Mucosa of stomach (tissue), 1 donor: ENCODE results near the gene OR14A16.

ENCODE experiments used
- H3K27me3 ChIP-seq: one replicate; pipeline ENCODE4 v1.7.0; 2013; ENCODE audit warnings: mild to moderate bottlenecking, low read length; ENCODE audit not compliant: control insufficient read depth, insufficient read depth
- H3K36me3 ChIP-seq: one replicate; pipeline ENCODE4 v1.7.0; 2013; ENCODE audit warnings: low read length; ENCODE audit not compliant: control insufficient read depth, insufficient read depth
- H3K4me1 ChIP-seq: one replicate; pipeline ENCODE4 v1.7.0; 2013; ENCODE audit warnings: mild to moderate bottlenecking, low read length; ENCODE audit not compliant: control insufficient read depth, insufficient read depth
- H3K4me3 ChIP-seq: one replicate; pipeline ENCODE4 v1.7.0; 2013; ENCODE audit warnings: low read length
- H3K9ac ChIP-seq: one replicate; pipeline ENCODE4 v1.7.0; 2013; ENCODE audit warnings: mild to moderate bottlenecking, low read length, moderate library complexity
- H3K9me3 ChIP-seq: one replicate; pipeline ENCODE4 v1.7.0; 2013; ENCODE audit warnings: mild to moderate bottlenecking, low read length, moderate library complexity; ENCODE audit not compliant: control insufficient read depth
- donor health status: Pancreatic carcinoma.

OR14A16 gene, protein sequence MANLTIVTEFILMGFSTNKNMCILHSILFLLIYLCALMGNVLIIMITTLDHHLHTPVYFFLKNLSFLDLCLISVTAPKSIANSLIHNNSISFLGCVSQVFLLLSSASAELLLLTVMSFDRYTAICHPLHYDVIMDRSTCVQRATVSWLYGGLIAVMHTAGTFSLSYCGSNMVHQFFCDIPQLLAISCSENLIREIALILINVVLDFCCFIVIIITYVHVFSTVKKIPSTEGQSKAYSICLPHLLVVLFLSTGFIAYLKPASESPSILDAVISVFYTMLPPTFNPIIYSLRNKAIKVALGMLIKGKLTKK

DNA sequence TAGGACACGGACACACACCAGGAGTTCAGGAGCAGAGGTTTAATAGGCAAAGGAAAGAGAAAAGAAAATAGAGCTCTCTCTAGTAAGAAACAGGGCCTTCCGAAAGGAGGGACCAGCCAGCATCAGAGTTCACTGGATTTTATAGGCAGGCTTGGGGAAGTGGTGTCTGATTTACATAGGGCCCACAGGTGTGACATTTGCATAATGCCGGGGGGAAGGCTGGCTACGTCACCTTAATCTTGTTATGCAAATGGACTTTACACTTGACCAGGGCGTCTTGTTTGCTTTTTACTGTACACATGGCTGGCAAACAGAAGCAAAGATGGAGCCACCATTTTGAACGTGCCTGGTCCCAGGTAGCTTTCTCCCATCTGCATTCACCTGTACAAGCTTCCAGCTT, at the start of gene OR14A16:
TSS of gene OR14A16 (minus strand) at position 97 of the 400 bp plus-strand sequence. CDS start 8,390 bp downstream, outside the sequence.
- Histone ChIP-seq H3K4me3 (no peak within 1 kb of the TSS), H3K9ac (no peak within 1 kb of the TSS), H3K9me3 (no peaks in the 10 kb centered on the region), H3K27me3 (no peaks in the 10 kb centered on the region), H3K4me1 (no peaks in the 10 kb centered on the region), H3K36me3 (no peaks in the 10 kb centered on the region)

DNA sequence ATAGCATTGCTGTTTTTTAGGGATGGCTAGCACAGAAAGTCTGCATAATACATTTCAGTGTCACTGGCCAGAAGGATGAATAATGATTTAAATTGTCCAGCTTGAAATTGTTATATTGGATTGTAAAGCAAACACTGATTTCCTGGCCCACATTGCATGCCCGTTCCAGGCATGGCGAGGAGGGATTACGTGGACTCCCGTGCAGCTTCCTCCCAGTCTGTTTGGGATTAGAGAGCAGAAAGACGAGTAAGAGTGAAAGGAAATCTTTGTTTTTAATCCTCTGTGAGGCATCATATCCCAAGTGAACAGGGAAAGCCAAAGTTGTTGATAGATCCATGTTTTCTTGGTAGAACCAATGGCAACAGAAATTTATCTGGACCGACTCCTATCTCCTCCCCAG, 41.5 kb upstream of the OR14A16 start:
- H3K9me3 ChIP-seq = no peaks in the 10 kb centered on the region
- no peaks in the 10 kb centered on the region for H3K36me3 ChIP-seq
- H3K4me1 ChIP-seq = no peaks in the 10 kb centered on the region
- no peaks in the 10 kb centered on the region for H3K27me3 ChIP-seq
- no peak overlapping the region for H3K4me3 ChIP-seq
- no peak overlapping the region for H3K9ac ChIP-seq

DNA sequence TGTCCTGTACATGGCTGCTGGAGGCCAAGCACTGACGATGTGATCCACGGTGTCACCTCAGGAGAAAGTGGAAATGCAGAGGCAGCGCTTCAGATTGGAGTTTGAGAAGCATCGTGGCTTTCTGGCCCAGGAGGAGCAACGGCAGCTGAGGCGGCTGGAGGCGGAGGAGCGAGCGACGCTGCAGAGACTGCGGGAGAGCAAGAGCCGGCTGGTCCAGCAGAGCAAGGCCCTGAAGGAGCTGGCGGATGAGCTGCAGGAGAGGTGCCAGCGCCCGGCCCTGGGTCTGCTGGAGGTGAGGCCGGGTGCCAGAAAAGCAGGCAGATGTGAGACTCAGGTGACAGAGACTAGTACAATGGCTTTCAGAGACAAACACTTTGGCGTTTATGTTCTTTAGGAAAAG, 40.7 kb upstream of the OR14A16 start:
- H3K9me3 ChIP-seq = no peaks in the 10 kb centered on the region
- no peak overlapping the region for H3K9ac ChIP-seq
- no peaks in the 10 kb centered on the region for H3K4me1 ChIP-seq
- no peaks in the 10 kb centered on the region for H3K27me3 ChIP-seq
- no peak overlapping the region for H3K4me3 ChIP-seq
- H3K36me3 ChIP-seq = no peaks in the 10 kb centered on the region

DNA sequence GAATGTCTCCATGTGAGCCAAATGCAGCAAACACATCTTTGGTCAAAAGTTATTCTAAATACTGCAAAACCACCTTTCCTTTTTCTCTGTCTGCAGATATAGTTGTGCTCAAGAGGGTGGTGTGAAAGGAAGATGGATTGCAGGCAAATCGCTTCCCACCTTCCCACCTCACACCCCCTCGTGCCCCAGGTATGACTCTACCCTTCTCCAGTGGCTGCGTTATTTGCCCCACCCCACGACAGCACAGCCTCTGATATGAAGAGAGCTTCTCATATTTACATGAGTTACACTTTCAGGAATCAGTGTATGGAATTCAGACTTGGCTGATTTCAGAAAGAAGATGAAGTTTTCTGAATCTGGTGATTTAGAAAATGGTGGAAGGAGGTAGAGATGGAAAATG, 38.8 kb upstream of the OR14A16 start:
- no peak overlapping the region for H3K4me3 ChIP-seq
- H3K9me3 ChIP-seq = no peaks in the 10 kb centered on the region
- no peaks in the 10 kb centered on the region for H3K36me3 ChIP-seq
- no peak overlapping the region for H3K9ac ChIP-seq
- H3K4me1 ChIP-seq = no peaks in the 10 kb centered on the region
- H3K27me3 ChIP-seq = no peaks in the 10 kb centered on the region

DNA sequence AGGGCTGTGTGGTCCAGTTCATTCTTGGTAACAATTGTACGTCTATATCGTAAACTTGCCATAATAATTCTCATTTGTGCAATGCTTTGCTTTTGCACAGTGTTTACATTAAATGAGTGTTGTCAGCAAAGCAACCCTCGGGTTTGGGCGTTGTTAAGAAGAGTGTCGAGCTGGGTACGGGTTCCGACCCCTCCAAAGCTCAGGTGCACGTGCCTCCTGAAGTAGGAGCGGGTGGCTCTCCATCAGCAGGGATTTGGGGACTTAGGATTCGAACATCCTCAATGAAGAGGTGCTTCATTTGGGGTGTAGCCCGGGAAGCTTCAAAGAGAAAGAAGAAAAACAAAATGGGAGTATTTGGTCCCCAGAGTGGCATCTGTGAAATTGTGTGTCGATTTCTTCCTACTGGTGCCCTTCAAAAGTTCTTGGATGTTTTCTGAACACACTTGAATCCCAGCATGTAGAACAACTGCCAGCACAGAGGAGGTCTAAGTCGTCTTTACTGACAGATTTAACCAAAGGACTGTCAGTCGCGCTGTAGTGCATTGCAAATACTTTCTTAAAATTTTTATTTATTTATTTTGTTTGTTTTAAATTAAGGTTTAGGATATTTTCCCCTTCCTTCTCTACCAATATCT, 34.2 kb upstream of the OR14A16 start:
- Histone ChIP-seq H3K36me3 (no peaks in the 10 kb centered on the region), H3K27me3 (no peaks in the 10 kb centered on the region), H3K4me3 (no peak overlapping the region)

DNA sequence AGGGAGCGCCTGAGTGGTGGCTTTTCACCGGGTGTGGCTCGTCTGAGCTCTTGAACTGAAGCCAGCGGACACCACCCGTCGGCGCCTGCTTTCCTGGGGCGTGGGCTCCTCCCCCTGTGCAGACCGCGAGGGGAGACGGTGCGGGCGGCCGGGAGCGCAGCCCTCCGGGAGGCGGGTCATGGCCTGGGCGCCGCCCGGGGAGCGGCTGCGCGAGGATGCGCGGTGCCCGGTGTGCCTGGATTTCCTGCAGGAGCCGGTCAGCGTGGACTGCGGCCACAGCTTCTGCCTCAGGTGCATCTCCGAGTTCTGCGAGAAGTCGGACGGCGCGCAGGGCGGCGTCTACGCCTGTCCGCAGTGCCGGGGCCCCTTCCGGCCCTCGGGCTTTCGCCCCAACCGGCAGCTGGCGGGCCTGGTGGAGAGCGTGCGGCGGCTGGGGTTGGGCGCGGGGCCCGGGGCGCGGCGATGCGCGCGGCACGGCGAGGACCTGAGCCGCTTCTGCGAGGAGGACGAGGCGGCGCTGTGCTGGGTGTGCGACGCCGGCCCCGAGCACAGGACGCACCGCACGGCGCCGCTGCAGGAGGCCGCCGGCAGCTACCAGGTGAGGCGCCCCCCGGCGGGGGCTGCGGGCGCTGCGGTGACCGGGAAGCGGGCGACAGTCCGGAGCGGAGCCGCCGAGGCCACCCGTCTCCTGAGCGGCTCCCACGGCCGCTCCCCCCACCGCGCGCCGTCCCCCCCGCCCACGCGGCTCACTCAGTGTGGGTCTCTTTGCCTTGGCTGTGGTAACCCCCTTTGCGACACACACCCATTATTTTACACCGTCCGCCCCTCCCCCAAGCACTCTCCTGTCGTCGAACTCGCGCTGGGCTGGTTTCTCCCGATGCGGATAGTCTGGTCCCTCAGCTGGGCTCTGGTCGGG, 33.4 kb upstream of the OR14A16 start, which contains the start of gene TRIM58:
TSS of gene TRIM58 (plus strand) at position 119 of the 916 bp plus-strand sequence. CDS start at position 179, 60 bp downstream.
- Histone ChIP-seq H3K4me3 (no peak within 1 kb of the TSS), H3K9me3 (no peaks in the 10 kb centered on the region), H3K9ac (no peak within 1 kb of the TSS), H3K27me3 (no peaks in the 10 kb centered on the region), H3K36me3 (no peaks in the 10 kb centered on the region), H3K4me1 (no peaks in the 10 kb centered on the region)

More for the DNA sequence above, 34.2 kb upstream of the OR14A16 start:
- H3K9me3 ChIP-seq = no peaks in the 10 kb centered on the region
- H3K4me1 ChIP-seq = no peaks in the 10 kb centered on the region
- no peak overlapping the region for H3K9ac ChIP-seq

DNA sequence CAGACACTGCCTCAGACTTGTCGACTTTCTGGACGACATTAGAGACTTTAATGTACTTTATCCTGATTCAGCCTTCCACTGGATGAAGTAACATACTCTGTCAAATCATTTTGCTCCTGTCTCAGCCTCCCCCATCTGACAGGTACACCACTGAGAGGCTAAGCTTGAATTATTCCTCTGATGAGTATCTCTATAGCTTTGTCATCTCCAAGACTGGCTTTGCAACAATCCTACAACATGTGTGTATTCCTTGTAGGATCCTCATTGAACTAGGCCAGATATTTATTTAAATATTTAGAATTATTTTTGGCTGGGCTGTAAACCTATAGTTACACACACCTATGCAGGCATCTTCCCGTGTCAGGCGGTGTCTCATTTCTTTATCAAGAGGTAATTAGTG, 32.0 kb upstream of the OR14A16 start:
- Histone ChIP-seq H3K9me3 (no peaks in the 10 kb centered on the region), H3K4me3 (no peak overlapping the region), H3K27me3 (no peaks in the 10 kb centered on the region), H3K36me3 (no peaks in the 10 kb centered on the region), H3K9ac (no peak overlapping the region), H3K4me1 (no peaks in the 10 kb centered on the region)

DNA sequence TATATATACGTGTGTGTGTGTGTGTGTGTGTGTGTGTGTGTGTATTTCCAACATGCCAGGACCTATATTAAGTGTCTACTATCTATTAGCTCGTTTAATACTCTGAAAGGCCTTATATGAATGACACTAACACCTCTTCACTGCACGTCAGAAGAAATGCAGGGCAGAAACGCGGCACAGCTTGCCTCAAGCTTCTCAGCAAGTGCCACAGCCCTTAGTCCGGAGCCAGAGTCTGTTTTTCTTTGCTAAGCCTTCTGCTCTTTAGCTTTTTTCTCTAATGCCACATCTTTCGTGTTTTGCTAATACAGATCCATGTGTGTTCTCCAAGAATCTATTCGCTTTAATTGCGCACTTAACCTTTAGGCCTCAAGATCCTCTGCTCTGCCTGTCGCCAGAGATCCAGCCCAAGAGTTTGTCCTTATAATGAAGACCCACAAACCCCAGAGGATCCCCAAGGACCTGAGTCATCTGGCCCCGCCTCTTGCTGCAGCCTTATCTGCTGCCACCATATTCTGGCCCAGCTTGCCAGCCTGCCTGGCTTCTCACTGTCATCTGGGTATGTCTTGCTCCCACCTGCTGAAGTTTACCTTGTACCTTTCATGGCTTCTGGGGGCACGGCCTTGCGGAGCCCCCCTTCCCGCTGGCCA, 31.1 kb upstream of the OR14A16 start:
- Histone ChIP-seq H3K27me3 (no peaks in the 10 kb centered on the region), H3K4me3 (no peak overlapping the region)

DNA sequence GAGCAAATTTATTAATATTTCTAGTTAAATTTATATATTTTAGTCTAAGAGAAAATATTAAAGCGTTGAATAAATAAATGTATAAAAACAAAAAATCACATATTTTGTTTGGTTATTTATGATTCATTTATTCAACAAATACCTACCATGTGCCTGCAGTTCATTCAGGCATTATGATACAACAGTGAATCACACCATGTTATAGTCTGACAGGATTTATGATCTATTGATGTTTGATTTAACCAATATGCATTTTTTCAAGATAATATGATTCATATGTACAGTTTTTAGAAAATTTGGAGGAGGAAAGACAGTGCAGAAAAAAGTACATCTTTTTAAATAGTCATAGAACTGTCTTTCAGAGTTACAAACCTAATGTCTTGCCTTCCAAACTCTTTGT, 25.7 kb upstream of the OR14A16 start:
- no peaks in the 10 kb centered on the region for H3K27me3 ChIP-seq

More for the DNA sequence above, 31.1 kb upstream of the OR14A16 start:
- Histone ChIP-seq H3K4me1 (no peaks in the 10 kb centered on the region), H3K36me3 (no peaks in the 10 kb centered on the region), H3K9me3 (no peaks in the 10 kb centered on the region), H3K9ac (no peak overlapping the region)

DNA sequence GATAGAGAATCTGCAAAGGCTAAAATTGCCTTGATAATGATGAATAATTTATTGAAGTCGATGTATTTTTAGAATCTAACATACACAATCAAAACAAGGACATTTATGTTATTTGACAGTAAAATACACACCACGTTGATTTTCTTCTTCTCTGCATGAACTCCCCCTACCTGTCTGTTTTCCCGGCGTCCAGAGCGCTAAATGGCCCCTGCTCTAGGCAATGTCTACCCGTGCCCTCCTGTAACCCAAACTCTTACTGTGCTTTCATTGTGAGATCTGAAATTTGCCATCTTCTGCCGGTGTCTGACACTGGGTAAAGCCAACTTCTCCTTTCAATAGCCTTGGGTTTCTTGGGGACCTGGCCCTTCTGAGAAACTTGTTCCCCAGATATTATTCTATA, 24.4 kb upstream of the OR14A16 start:
- no peaks in the 10 kb centered on the region for H3K4me1 ChIP-seq

More for the DNA sequence above, 25.7 kb upstream of the OR14A16 start:
- Histone ChIP-seq H3K4me1 (no peaks in the 10 kb centered on the region), H3K9me3 (no peaks in the 10 kb centered on the region), H3K9ac (no peak overlapping the region), H3K36me3 (no peaks in the 10 kb centered on the region), H3K4me3 (no peak overlapping the region)

DNA sequence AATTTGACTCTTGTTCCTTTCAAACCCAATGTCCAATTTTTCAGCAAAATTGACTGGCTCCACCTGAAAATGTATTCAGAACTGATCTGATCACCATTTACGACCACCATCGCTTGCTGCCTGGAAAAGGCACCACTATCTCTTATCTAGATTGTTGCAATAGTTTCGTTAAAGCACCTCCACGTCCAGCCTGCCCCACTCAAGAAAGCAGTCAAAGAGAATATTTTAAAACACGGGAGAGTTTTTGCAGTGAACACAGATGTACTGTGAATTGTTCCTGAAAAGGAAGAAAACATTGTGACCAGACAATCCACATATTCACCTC, 21.7 kb upstream of the OR14A16 start:
- H3K9ac ChIP-seq = no peak overlapping the region
- no peak overlapping the region for H3K4me3 ChIP-seq
- no peaks in the 10 kb centered on the region for H3K27me3 ChIP-seq
- H3K9me3 ChIP-seq = no peaks in the 10 kb centered on the region
- H3K4me1 ChIP-seq = no peaks in the 10 kb centered on the region
- H3K36me3 ChIP-seq = no peaks in the 10 kb centered on the region

More for the DNA sequence above, 24.4 kb upstream of the OR14A16 start:
- no peak overlapping the region for H3K4me3 ChIP-seq
- H3K27me3 ChIP-seq = no peaks in the 10 kb centered on the region
- no peak overlapping the region for H3K9ac ChIP-seq
- no peaks in the 10 kb centered on the region for H3K36me3 ChIP-seq
- H3K9me3 ChIP-seq = no peaks in the 10 kb centered on the region
